Adrenal gland (tissue), 5 donors: ENCODE results near the gene BABAM2.

Source experiments
- CTCF ChIP-seq, 6 experiments: fragments of 450-650 bp in 4 of 6; fragments of 200-600 bp in 2 of 6; sonication (generic) in 1 of 6; IDR thresholded peaks; 1 replicate in 5 of 6; 2 replicates in 1 of 6; pipeline versions ENCODE4 v1.5.1 to v1.8.0; 2016 to 2021; ENCODE audit warnings: antibody characterized with exemption in 6 of 6, mild to moderate bottlenecking in 2 of 6, moderate library complexity in 1 of 6
- POLR2A ChIP-seq, 2 donors: fragments of 450-650 bp; IDR thresholded peaks; one replicate each; pipeline ENCODE4 v1.6.1; 2017; ENCODE audit warnings: antibody characterized with exemption in 2 of 2, mild to moderate bottlenecking in 2 of 2, moderate library complexity in 1 of 2
- donor health status: DM: no; HTN: no; CAD: no.

- no peak for TF ChIP-seq CTCF (IDR thresholded peaks at IDR 0.05)
- no peak for TF ChIP-seq POLR2A (IDR thresholded peaks at IDR 0.05)
These were observed 29.8 kb downstream of the BABAM2 start for GRCh38 chr2:27920148-27920885.
